AG04449 (cell line): ENCODE results near the gene GRIN2C.
A peak's percentile ranks its signal among the peaks of the same experiment; 100 is the strongest.
"Not testable (repeated sequence)": the region's sequence is repeated elsewhere in the genome, so short reads cannot be mapped to it uniquely, and the experiment has no call there.

Experiments
- CTCF ChIA-PET: fragments of 350-600 bp; formaldehyde crosslinking; extraction: SDS; loops from one replicate; lab custom pipeline; 2021; ENCODE audit warnings: antibody characterized with exemption; lab: Yijun Ruan, JAX
- POLR2A ChIA-PET: fragments of 400-600, 350-600 bp; formaldehyde crosslinking; extraction: SDS; loops from one replicate; lab custom pipeline; 2020; ENCODE audit warnings: antibody characterized with exemption, inconsistent platforms; lab: Yijun Ruan, JAX
- DNase-seq: peaks from one replicate; pipeline ENCODE4 v3.0.0-alpha.2; 2010; ENCODE audit warnings: low read depth, low spot score
- H3K4me3 ChIP-seq: 2 replicates; pipeline ENCODE4 v1.5.1; 2011; ENCODE audit warnings: low read depth, mild to moderate bottlenecking, control low read depth, low read length
- CTCF ChIP-seq: IDR thresholded peaks from one replicate; pipeline ENCODE4 v1.5.1; 2011; ENCODE audit warnings: mild to moderate bottlenecking, moderate library complexity, low read length, control low read depth, inconsistent platforms; ENCODE audit not compliant: insufficient read depth; ENCODE audit errors: missing control alignments

The GRIN2C gene

GRCh38 chr17:74871356-74872076 is 11.8 kb upstream of the GRIN2C start:
- POLR2A ChIA-PET, result interaction anchor here (0.5 to 1.7 kb wide), 2 partner anchors 10 to 445 kb away, joined by 3 to 7 read pairs; no protein-coding TSS in a partner anchor
- no peak for DNase-seq

GRCh38 chr17:74870512-74870911 is 10.8 kb upstream of the GRIN2C start:
- no peak for TF ChIP-seq CTCF
- ChIA-PET CTCF (interaction anchor here (0.9 to 20.6 kb wide), 6 partner anchors 11 to 126 kb away, joined by 3 to 692 read pairs (median 8); partner anchors contain the start of gene GRIN2C), POLR2A (interaction anchor here (0.6 kb wide), 1 partner anchor 110 kb away, joined by 3 read pairs; no protein-coding TSS in a partner anchor)
- no peak overlapping the region; the same call in 1 of the 2 replicates for H3K4me3 ChIP-seq
- DNase-seq, result no peak

More at GRCh38 chr17:74871356-74872076, 11.8 kb upstream of the GRIN2C start:
- CTCF ChIA-PET, result interaction anchor here (0.9 to 20.6 kb wide), 7 partner anchors 7 to 127 kb away, joined by 3 to 692 read pairs (median 17); partner anchors contain the start of gene GRIN2C
- TF ChIP-seq CTCF, result no peak
- peak overlapping the region; percentile 86 for H3K4me3 ChIP-seq

GRCh38 chr17:74870028-74870427 is 10.3 kb upstream of the GRIN2C start:
- DNase-seq, H3K4me3 ChIP-seq: not testable (repeated sequence)
- CTCF ChIA-PET, result interaction anchor here (1.1 to 20.6 kb wide), 5 partner anchors 11 to 125 kb away, joined by 3 to 692 read pairs (median 11); partner anchors contain the start of gene GRIN2C
- POLR2A ChIA-PET, result interaction anchor here (0.6 kb wide), 1 partner anchor 109 kb away, joined by 3 read pairs; no protein-coding TSS in a partner anchor

- TF ChIP-seq CTCF, result no peak
- ChIA-PET CTCF (interaction anchor here (0.6 to 20.6 kb wide), 7 partner anchors 10 to 151 kb away, joined by 4 to 692 read pairs (median 58); partner anchors contain the start of genes GRIN2C and NHERF1), POLR2A (no interaction called here)
- H3K4me3 ChIP-seq, result no peak overlapping the region
- DNase-seq, result no peak
These were observed 9.2 kb upstream of the GRIN2C start for GRCh38 chr17:74868908-74869255.

- ChIA-PET CTCF (interaction anchor here (0.6 to 20.6 kb wide), 6 partner anchors 9 to 151 kb away, joined by 4 to 692 read pairs (median 122); partner anchors contain the start of genes GRIN2C and NHERF1), POLR2A (no interaction called here)
- no peak for DNase-seq
- no peak overlapping the region for H3K4me3 ChIP-seq
- TF ChIP-seq CTCF, result no peak
These were observed 8.7 kb upstream of the GRIN2C start for GRCh38 chr17:74868251-74868907.

- ChIA-PET POLR2A (no interaction called here), CTCF (interaction anchor here (0.9 to 20.6 kb wide), 16 partner anchors 12 to 209 kb away, joined by 3 to 692 read pairs (median 19); partner anchors contain the start of genes NAT9 and NHERF1)
- no peak overlapping the region for H3K4me3 ChIP-seq
- no peak for TF ChIP-seq CTCF
- no peak for DNase-seq
These were observed 6.6 kb upstream of the GRIN2C start for GRCh38 chr17:74866198-74866835.
